Endothelial cell of umbilical vein (primary cell): ENCODE results near the gene DMAC1. TPM values are rescaled to one million over a fixed set of nuclear protein-coding genes. Genes with fewer than 3 reads are reported as not detected.

Experiments
- BruUV-seq: library from RNA; stranded (reverse); fragments of 400-500 nt; replicated peaks from 2 replicates; lab custom pipeline; 2021; lab: Mats Ljungman, UMichigan
- CTCF ChIA-PET: fragments of 300-600, 350-600 bp; sonication (Branson Sonifier 250); formaldehyde crosslinking; loops from one replicate; lab custom pipeline; 2021; ENCODE audit warnings: antibody characterized with exemption, inconsistent platforms; lab: Charles Lee
- POLR2A ChIA-PET: fragments of 300-600, 350-600 bp; sonication (Branson Sonifier 250); formaldehyde crosslinking; loops from one replicate; lab custom pipeline; 2021; ENCODE audit warnings: antibody characterized with exemption, inconsistent platforms; lab: Charles Lee
- DNase-seq: peaks from one replicate; pipeline ENCODE4 v3.0.0-alpha.2; 2011; ENCODE audit warnings: low read depth, low spot score
- FAIRE-seq: peaks from 2 replicates; lab custom pipeline; 2011; peaks lifted over from hg19 to GRCh38; lab: Jason Lieb, UNC
- H2AFZ ChIP-seq: 2 replicates; pipeline ENCODE4 v1.6.0; 2012; ENCODE audit warnings: low read depth, low read length, control low read depth, inconsistent platforms
- H3K27ac ChIP-seq: 2 replicates; pipeline ENCODE4 v1.5.1; 2011; ENCODE audit warnings: low read depth, mild to moderate bottlenecking, control low read depth, low read length, moderate library complexity; ENCODE audit not compliant: insufficient read depth
- H3K27me3 ChIP-seq, 2 experiments: 2 replicates each; pipeline versions ENCODE4 v1.6.0 to v1.6.1; 2011; ENCODE audit warnings: low read length in 2 of 2, mixed read lengths in 1 of 2; ENCODE audit not compliant: control insufficient read depth in 2 of 2, insufficient read depth in 2 of 2
- H3K36me3 ChIP-seq, 2 experiments: 2 replicates in 1 of 2; 3 replicates in 1 of 2; pipeline ENCODE4 v1.5.1; 2011; ENCODE audit warnings: low read length in 2 of 2, mild to moderate bottlenecking in 1 of 2, moderate library complexity in 1 of 2; ENCODE audit not compliant: control insufficient read depth in 2 of 2, insufficient read depth in 2 of 2; ENCODE audit errors: extremely low read depth in 1 of 2
- H3K4me1 ChIP-seq: 3 replicates; pipeline ENCODE4 v1.5.1; 2011; ENCODE audit warnings: mild to moderate bottlenecking, low read length; ENCODE audit not compliant: control insufficient read depth, insufficient read depth; ENCODE audit errors: extremely low read depth
- H3K4me2 ChIP-seq: 2 replicates; pipeline ENCODE4 v1.6.1; 2011; ENCODE audit warnings: low read length, control low read depth, mixed read lengths; ENCODE audit not compliant: insufficient read depth
- H3K4me3 ChIP-seq, 3 experiments: fragments of 200-600 bp in 1 of 3; sonication (generic), shearing (Covaris generic) in 1 of 3; replicated peaks in 1 of 3; 2 replicates each; pipeline ENCODE4 v1.5.1; 2011 to 2016; ENCODE audit warnings: control low read depth in 3 of 3, low read length in 3 of 3, mild to moderate bottlenecking in 2 of 3, inconsistent platforms in 1 of 3, low read depth in 1 of 3, moderate library complexity in 1 of 3; ENCODE audit not compliant: insufficient read depth in 1 of 3
- H3K79me2 ChIP-seq: 2 replicates; pipeline ENCODE4 v1.6.0; 2012; ENCODE audit warnings: low read length, inconsistent platforms; ENCODE audit not compliant: control insufficient read depth, insufficient read depth
- H3K9ac ChIP-seq: replicated peaks from 2 replicates; pipeline ENCODE3; 2011; ENCODE audit warnings: low read length, control low read depth; ENCODE audit not compliant: insufficient read depth; ENCODE audit errors: extremely low read depth
- H3K9me1 ChIP-seq: replicated peaks from 3 replicates; pipeline ENCODE4 v1.6.0; 2011; ENCODE audit warnings: mild to moderate bottlenecking, low read length; ENCODE audit not compliant: control insufficient read depth, insufficient read depth; ENCODE audit errors: extremely low read depth
- H3K9me3 ChIP-seq: replicated peaks from 2 replicates; pipeline ENCODE4 v1.5.1; 2012; ENCODE audit warnings: low read length, inconsistent platforms; ENCODE audit not compliant: control insufficient read depth, insufficient read depth
- H4K20me1 ChIP-seq: replicated peaks from 2 replicates; pipeline ENCODE3; 2011; ENCODE audit warnings: mild to moderate bottlenecking, low read length; ENCODE audit not compliant: control insufficient read depth, insufficient read depth; ENCODE audit errors: extremely low read depth
- EZH2 ChIP-seq: IDR thresholded peaks from 2 replicates; pipeline ENCODE4 v1.6.1; 2012; ENCODE audit warnings: borderline replicate concordance, low read depth, mild to moderate bottlenecking, moderate library complexity, low read length, inconsistent platforms; ENCODE audit not compliant: severe bottlenecking
- FOS ChIP-seq: IDR thresholded peaks from 2 replicates; pipeline ENCODE4 v1.6.1; 2011; ENCODE audit warnings: mild to moderate bottlenecking, low read length, moderate library complexity, borderline replicate concordance; ENCODE audit not compliant: insufficient read depth
- GATA2 ChIP-seq: IDR thresholded peaks from 2 replicates; pipeline ENCODE4 v1.7.0; 2011; ENCODE audit warnings: low read depth, mild to moderate bottlenecking, moderate library complexity, mixed read lengths, low read length; ENCODE audit not compliant: insufficient read length, insufficient read depth
- JUN ChIP-seq: IDR thresholded peaks from 2 replicates; pipeline ENCODE4 v1.6.1; 2011; ENCODE audit warnings: borderline replicate concordance, low read depth; ENCODE audit not compliant: insufficient read length, insufficient read depth
- MYC ChIP-seq: IDR thresholded peaks from one replicate; pipeline ENCODE4 v1.6.1; 2011; ENCODE audit warnings: mild to moderate bottlenecking, low read depth, low read length
- POLR2A ChIP-seq: IDR thresholded peaks from 2 replicates; pipeline ENCODE4 v1.6.1; 2012; ENCODE audit warnings: low read depth, mild to moderate bottlenecking, control low read depth, low read length
- POLR2AphosphoS5 ChIP-seq: IDR thresholded peaks from 2 replicates; pipeline ENCODE4 v1.6.1; 2012; ENCODE audit warnings: low read depth, mild to moderate bottlenecking, control low read depth, low read length, moderate library complexity; ENCODE audit not compliant: insufficient read depth
- dilution Hi-C: fragments of 300-500 bp; cut with MboI; formaldehyde crosslinking; loops from one replicate; pipeline ENCODE4 v1.15.0; 2019; ENCODE audit warnings: low sequenced_read_pairs; ENCODE audit not compliant: extremely low pct_ligation_motif_present
- intact Hi-C: fragments of 100-400 bp; cut with micrococcal nuclease; formaldehyde crosslinking; loops from one replicate; pipeline ENCODE4 v1.10.0; 2022
- polyA plus RNA-seq, 4 experiments: library from polyadenylated mRNA; depleted of rRNA in 3 of 4; stranded (reverse) in 3 of 4; unstranded in 1 of 4; fragments of >200 nt; gene quantifications; 2 replicates each; pipeline versions ENCODE4 v1.2.1 to v1.2.3, GENCODE V29; 2011 to 2012; ENCODE audit warnings: missing spikeins in 1 of 4
- total RNA-seq: library from RNA; stranded (reverse); gene quantifications from 2 replicates; pipeline ENCODE4 v1.2.3, GENCODE V29; 2021
- TF ChIP-seq, protein P1 (sequence below): IDR thresholded peaks from 2 replicates; pipeline ENCODE4 v1.6.1; 2011; ENCODE audit not compliant: insufficient read depth, insufficient read length
- TF ChIP-seq, protein P2 (sequence below), 2 donors: IDR thresholded peaks; 1 replicate in 1 of 2; 2 replicates in 1 of 2; pipeline ENCODE4 v1.5.1; 2011; ENCODE audit warnings: low read length in 2 of 2, mild to moderate bottlenecking in 2 of 2, moderate library complexity in 2 of 2, control low read depth in 1 of 2, inconsistent platforms in 1 of 2, low read depth in 1 of 2; ENCODE audit not compliant: insufficient read depth in 1 of 2; ENCODE audit errors: extremely low read depth in 1 of 2

Gene DMAC1
- total and polyA plus RNA-seq, 2 donors (not counting 3 experiments of a cell fraction or from before 2014, with no cell fraction given), result 15.8 to 44.0 TPM

DNA sequence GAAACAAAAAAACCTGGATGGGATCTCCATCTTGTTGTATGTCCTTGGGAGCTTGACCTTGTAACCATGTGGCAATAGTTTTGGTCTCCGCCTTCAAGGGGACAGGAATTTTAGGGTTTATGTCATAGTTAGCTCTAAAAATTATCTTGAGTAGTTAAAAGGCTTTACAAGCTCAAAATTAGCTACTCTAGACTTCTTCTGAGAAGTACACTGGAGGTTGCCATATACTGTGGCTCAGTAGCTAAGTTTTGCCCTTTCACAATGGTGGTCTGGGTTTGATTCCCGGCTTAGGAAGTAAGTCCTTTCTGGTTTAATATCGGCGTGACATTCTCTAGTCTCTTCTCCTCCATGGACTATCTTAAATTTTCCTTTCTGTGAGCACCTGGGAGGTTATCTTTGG lies 48.9 kb upstream of the DMAC1 start:
- intact Hi-C loops, result no loop called here
- no TSS peak for BruUV-seq
- H3K79me2 ChIP-seq, result no peaks in the 10 kb centered on the region
- H3K9me1 ChIP-seq, result no peaks in the 10 kb centered on the region
- H3K4me2 ChIP-seq, result no peak overlapping the region
- H4K20me1 ChIP-seq, result no peaks in the 10 kb centered on the region
- no peaks in the 10 kb centered on the region for H3K4me1 ChIP-seq
- dilution Hi-C loops, result no loop called here
- no peak overlapping the region for H3K27ac ChIP-seq
- no peaks in the 10 kb centered on the region for H3K9me3 ChIP-seq
- POLR2A ChIA-PET, result no interaction called here
- H3K9ac ChIP-seq, result no peak overlapping the region
- H2AFZ ChIP-seq, result no peak overlapping the region
- CTCF ChIA-PET, result no interaction called here
- H3K4me3 ChIP-seq, result no peak overlapping the region
- DNase-seq (no peak), FAIRE-seq (no peak)
- TF ChIP-seq, protein P1, sequence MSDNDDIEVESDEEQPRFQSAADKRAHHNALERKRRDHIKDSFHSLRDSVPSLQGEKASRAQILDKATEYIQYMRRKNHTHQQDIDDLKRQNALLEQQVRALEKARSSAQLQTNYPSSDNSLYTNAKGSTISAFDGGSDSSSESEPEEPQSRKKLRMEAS, result no peak
- TF ChIP-seq EZH2, result no peak
- TF ChIP-seq MYC, result no peak
- TF ChIP-seq JUN, result no peak
- no peak for TF ChIP-seq GATA2
- no peak for TF ChIP-seq FOS
- H3K36me3 ChIP-seq, result no peaks in the 10 kb centered on the region
- H3K27me3 ChIP-seq, result no peaks in the 10 kb centered on the region

DNA sequence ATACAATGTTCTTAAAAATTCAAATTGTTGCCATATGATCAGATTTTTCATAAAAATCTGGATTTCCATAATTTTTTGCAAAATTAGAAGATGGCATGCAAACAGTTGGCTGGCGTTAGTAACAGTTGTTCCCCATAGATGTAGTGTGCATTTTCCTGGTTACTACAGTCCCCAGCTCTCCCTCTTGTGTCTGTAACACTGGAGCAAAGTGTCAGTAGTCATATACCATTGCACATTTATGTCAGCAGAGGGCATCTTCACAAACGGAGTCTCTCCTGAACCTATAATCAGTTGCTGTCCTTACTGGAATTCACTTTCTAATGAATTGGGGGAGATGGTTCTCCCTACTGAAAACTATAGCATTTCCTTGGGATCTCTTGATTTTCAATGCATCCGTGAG lies 44.7 kb upstream of the DMAC1 start:
- H3K79me2 ChIP-seq, result no peaks in the 10 kb centered on the region
- CTCF ChIA-PET, result interaction anchor here (0.7 to 1.8 kb wide), 5 partner anchors 1013 to 1947 kb away, joined by 3 to 25 read pairs (median 4); no protein-coding TSS in a partner anchor
- no peaks in the 10 kb centered on the region for H3K4me1 ChIP-seq
- H3K4me3 ChIP-seq, result no peak overlapping the region
- H2AFZ ChIP-seq, result no peak overlapping the region
- H3K9me1 ChIP-seq, result no peaks in the 10 kb centered on the region
- H4K20me1 ChIP-seq, result no peaks in the 10 kb centered on the region
- H3K36me3 ChIP-seq, result no peaks in the 10 kb centered on the region
- H3K4me2 ChIP-seq, result no peak overlapping the region
- TF ChIP-seq MYC (no peak), GATA2 (no peak), EZH2 (no peak), FOS (no peak), JUN (no peak), POLR2A (no peak), POLR2AphosphoS5 (no peak)
- TF ChIP-seq, protein P1, result no peak
- TF ChIP-seq, protein P2, sequence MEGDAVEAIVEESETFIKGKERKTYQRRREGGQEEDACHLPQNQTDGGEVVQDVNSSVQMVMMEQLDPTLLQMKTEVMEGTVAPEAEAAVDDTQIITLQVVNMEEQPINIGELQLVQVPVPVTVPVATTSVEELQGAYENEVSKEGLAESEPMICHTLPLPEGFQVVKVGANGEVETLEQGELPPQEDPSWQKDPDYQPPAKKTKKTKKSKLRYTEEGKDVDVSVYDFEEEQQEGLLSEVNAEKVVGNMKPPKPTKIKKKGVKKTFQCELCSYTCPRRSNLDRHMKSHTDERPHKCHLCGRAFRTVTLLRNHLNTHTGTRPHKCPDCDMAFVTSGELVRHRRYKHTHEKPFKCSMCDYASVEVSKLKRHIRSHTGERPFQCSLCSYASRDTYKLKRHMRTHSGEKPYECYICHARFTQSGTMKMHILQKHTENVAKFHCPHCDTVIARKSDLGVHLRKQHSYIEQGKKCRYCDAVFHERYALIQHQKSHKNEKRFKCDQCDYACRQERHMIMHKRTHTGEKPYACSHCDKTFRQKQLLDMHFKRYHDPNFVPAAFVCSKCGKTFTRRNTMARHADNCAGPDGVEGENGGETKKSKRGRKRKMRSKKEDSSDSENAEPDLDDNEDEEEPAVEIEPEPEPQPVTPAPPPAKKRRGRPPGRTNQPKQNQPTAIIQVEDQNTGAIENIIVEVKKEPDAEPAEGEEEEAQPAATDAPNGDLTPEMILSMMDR (IDR thresholded peaks at IDR 0.05; ENCODE audit: extremely low read depth in 1 of 2, insufficient read depth in 1 of 2, low read depth in 1 of 2, low read length in 2 of 2), result no peak
- H3K27me3 ChIP-seq, result no peaks in the 10 kb centered on the region
- no peak overlapping the region for H3K9ac ChIP-seq
- POLR2A ChIA-PET, result no interaction called here
- BruUV-seq, result no TSS peak
- dilution Hi-C loops (no loop called here), intact Hi-C loops (loop anchor here (1.0 kb wide), 1 partner anchor 1051 kb away; no protein-coding TSS in a partner anchor)
- DNase-seq (peak; percentile 27), FAIRE-seq (no peak)
- H3K27ac ChIP-seq, result no peak overlapping the region
- no peaks in the 10 kb centered on the region for H3K9me3 ChIP-seq
